Measurements from ENCODE around the gene POU6F2. TPM values are rescaled to one million over a fixed set of nuclear protein-coding genes. Genes with fewer than 3 reads are reported as not detected.

POU6F2 gene
- total and polyA plus RNA-seq, 2 donors (not counting 1 experiment from before 2014, with no cell fraction given) = 0.47 TPM; not detected in 1

DNA sequence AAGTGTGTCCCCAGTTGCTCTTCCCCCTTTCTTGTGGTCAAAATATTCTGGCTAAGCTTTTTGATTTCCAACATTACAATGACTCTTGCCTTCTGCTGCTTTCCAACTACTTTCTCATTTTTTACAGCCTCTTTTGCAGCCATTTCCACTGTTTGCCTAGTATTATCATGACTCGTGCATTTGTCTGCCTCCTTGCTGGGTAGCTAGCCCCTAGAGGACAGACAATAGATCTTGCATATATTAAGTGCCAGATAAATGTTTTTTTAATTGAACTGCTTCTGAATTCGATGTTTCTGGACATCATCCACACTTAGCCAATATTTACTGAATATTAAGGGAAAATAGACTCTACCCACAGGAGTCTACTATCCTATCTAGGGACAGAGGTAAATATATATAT, 124.5 kb downstream of the POU6F2 start:
- POLR2A ChIA-PET = no interaction called here
- no peak overlapping the region for H3K27ac ChIP-seq (ENCODE audit: low read length in 2 of 2)
- no peak for TF ChIP-seq EZH2 (IDR thresholded peaks at IDR 0.05; ENCODE audit: borderline replicate concordance, insufficient read depth, low read depth, low read length, poor library complexity, severe bottlenecking)
- TF ChIP-seq, protein P1, sequence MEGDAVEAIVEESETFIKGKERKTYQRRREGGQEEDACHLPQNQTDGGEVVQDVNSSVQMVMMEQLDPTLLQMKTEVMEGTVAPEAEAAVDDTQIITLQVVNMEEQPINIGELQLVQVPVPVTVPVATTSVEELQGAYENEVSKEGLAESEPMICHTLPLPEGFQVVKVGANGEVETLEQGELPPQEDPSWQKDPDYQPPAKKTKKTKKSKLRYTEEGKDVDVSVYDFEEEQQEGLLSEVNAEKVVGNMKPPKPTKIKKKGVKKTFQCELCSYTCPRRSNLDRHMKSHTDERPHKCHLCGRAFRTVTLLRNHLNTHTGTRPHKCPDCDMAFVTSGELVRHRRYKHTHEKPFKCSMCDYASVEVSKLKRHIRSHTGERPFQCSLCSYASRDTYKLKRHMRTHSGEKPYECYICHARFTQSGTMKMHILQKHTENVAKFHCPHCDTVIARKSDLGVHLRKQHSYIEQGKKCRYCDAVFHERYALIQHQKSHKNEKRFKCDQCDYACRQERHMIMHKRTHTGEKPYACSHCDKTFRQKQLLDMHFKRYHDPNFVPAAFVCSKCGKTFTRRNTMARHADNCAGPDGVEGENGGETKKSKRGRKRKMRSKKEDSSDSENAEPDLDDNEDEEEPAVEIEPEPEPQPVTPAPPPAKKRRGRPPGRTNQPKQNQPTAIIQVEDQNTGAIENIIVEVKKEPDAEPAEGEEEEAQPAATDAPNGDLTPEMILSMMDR (IDR thresholded peaks at IDR 0.05) = no peak
- Mint-ChIP-seq H3K4me1 (no peaks in the 10 kb centered on the region), H3K27ac (no peak overlapping the region), H3K27me3 (peaks cover 3% of the 10 kb centered on the region), H3K4me3 (no peak overlapping the region), H3K9me3 (ENCODE audit: insufficient read depth) (no peaks in the 10 kb centered on the region)
- H2AFZ ChIP-seq (ENCODE audit: insufficient read depth, low read depth, low read length, poor library complexity, severe bottlenecking) = no peak overlapping the region
- no peaks in the 10 kb centered on the region for H4K20me1 ChIP-seq (ENCODE audit: control insufficient read depth, insufficient read depth, low read length, poor library complexity, severe bottlenecking)
- no peaks in the 10 kb centered on the region for H3K9me3 ChIP-seq (ENCODE audit: control extremely low read depth in 1 of 3, control insufficient read depth in 2 of 3, insufficient read depth in 1 of 3, low read length in 2 of 3)
- H3K4me2 ChIP-seq (replicated peaks; ENCODE audit: low read depth, low read length, poor library complexity, severe bottlenecking) = no peak overlapping the region
- no peaks in the 10 kb centered on the region for H3K4me1 ChIP-seq (ENCODE audit: control insufficient read depth in 2 of 2, insufficient read depth in 2 of 2, low read length in 2 of 2)
- intact Hi-C loops (cut with micrococcal nuclease) = no loop called here
- no peak overlapping the region for H3K9ac ChIP-seq (ENCODE audit: low read length)
- no peaks in the 10 kb centered on the region for H3K79me2 ChIP-seq (ENCODE audit: control insufficient read depth, insufficient read depth, low read length)
- ATAC-seq (ENCODE audit: low read depth) (no peak), DNase-seq (no peak)
- CTCF ChIA-PET = no interaction called here
- WGBS (ENCODE audit: insufficient coverage) = no CpG with 5 or more reads among the region's 2 CpGs
- H3K4me3 ChIP-seq (ENCODE audit: control extremely low read depth in 1 of 5, extremely low read depth in 1 of 5, insufficient read depth in 1 of 5, low read depth in 2 of 5, low read length in 4 of 5) = no peak overlapping the region
- H3K27me3 ChIP-seq (replicated peaks in 1 of 4; ENCODE audit: control extremely low read depth in 1 of 4, control insufficient read depth in 3 of 4, insufficient read depth in 4 of 4, low read length in 3 of 4) = peaks cover 0 to 2% (median 0%) of the 10 kb centered on the region in 4 experiments
- no peaks in the 10 kb centered on the region for H3K36me3 ChIP-seq (replicated peaks in 1 of 2; ENCODE audit: control extremely low read depth in 1 of 2, control insufficient read depth in 1 of 2, extremely low read depth in 1 of 2, insufficient read depth in 2 of 2, low read length in 1 of 2)

GRCh38 chr7:39105720-39106119, 128.0 kb downstream of the POU6F2 start:
- Histone ChIP-seq H3K4me1 (ENCODE audit: control insufficient read depth in 2 of 2, insufficient read depth in 2 of 2, low read length in 2 of 2) (no peaks in the 10 kb centered on the region), H3K9me3 (ENCODE audit: control extremely low read depth in 1 of 3, control insufficient read depth in 2 of 3, insufficient read depth in 1 of 3, low read length in 2 of 3) (no peaks in the 10 kb centered on the region), H4K20me1 (ENCODE audit: control insufficient read depth, insufficient read depth, low read length, poor library complexity, severe bottlenecking) (no peaks in the 10 kb centered on the region), H2AFZ (ENCODE audit: insufficient read depth, low read depth, low read length, poor library complexity, severe bottlenecking) (no peak overlapping the region), H3K79me2 (ENCODE audit: control insufficient read depth, insufficient read depth, low read length) (no peaks in the 10 kb centered on the region), H3K27me3 (replicated peaks in 1 of 4; ENCODE audit: control extremely low read depth in 1 of 4, control insufficient read depth in 3 of 4, insufficient read depth in 4 of 4, low read length in 3 of 4) (peaks cover 0 to 2% (median 0%) of the 10 kb centered on the region in 4 experiments), H3K4me3 (ENCODE audit: control extremely low read depth in 1 of 5, extremely low read depth in 1 of 5, insufficient read depth in 1 of 5, low read depth in 2 of 5, low read length in 4 of 5) (no peak overlapping the region), H3K36me3 (replicated peaks in 1 of 2; ENCODE audit: control extremely low read depth in 1 of 2, control insufficient read depth in 1 of 2, extremely low read depth in 1 of 2, insufficient read depth in 2 of 2, low read length in 1 of 2) (no peaks in the 10 kb centered on the region), H3K4me2 (replicated peaks; ENCODE audit: low read depth, low read length, poor library complexity, severe bottlenecking) (no peak overlapping the region), H3K27ac (ENCODE audit: low read length in 2 of 2) (no peak overlapping the region), H3K9ac (ENCODE audit: low read length) (no peak overlapping the region)
- TF ChIP-seq EZH2 (IDR thresholded peaks at IDR 0.05; ENCODE audit: borderline replicate concordance, insufficient read depth, low read depth, low read length, poor library complexity, severe bottlenecking) = no peak
- TF ChIP-seq, protein P1 (IDR thresholded peaks at IDR 0.05) = no peak
- CTCF ChIA-PET = no interaction called here
- no peaks in the 10 kb centered on the region for H3K9me3 Mint-ChIP-seq (ENCODE audit: insufficient read depth)
- ATAC-seq (ENCODE audit: low read depth) (no peak), DNase-seq (no peak)
- POLR2A ChIA-PET = no interaction called here
- no peak overlapping the region for H3K27ac Mint-ChIP-seq
- H3K27me3 Mint-ChIP-seq = peaks cover 3% of the 10 kb centered on the region
- whole genome bisulfite sequencing (ENCODE audit: insufficient coverage) = no CpG with 5 or more reads among the region's 1 CpG
- H3K4me1 Mint-ChIP-seq = no peaks in the 10 kb centered on the region
- intact Hi-C loops (cut with micrococcal nuclease) = no loop called here
- H3K4me3 Mint-ChIP-seq = no peak overlapping the region
